Nephron progenitor cell (in vitro differentiated cells): ENCODE data around the gene INKA1.

Experiments
- DNase-seq: peaks from one replicate; pipeline ENCODE4 v3.0.0; 2021
- H3K27ac Mint-ChIP-seq: 2 replicates; pipeline ENCODE4 v1.8.0; 2021; ENCODE audit warnings: mild to moderate bottlenecking, moderate library complexity, mixed read lengths
- H3K27me3 Mint-ChIP-seq: 2 replicates; pipeline ENCODE4 v1.8.0; 2021; ENCODE audit warnings: mild to moderate bottlenecking, low read depth, mixed read lengths; ENCODE audit not compliant: poor library complexity
- H3K36me3 Mint-ChIP-seq: 2 replicates; pipeline ENCODE4 v1.8.0; 2021; ENCODE audit warnings: low read depth, mixed read lengths
- H3K4me1 Mint-ChIP-seq: 2 replicates; pipeline ENCODE4 v1.8.0; 2021; ENCODE audit warnings: mixed read lengths
- H3K4me3 Mint-ChIP-seq: 2 replicates; pipeline ENCODE4 v1.8.0; 2021; ENCODE audit warnings: mild to moderate bottlenecking, moderate library complexity, mixed read lengths
- H3K9me3 Mint-ChIP-seq: 2 replicates; pipeline ENCODE4 v1.8.0; 2021; ENCODE audit warnings: mild to moderate bottlenecking, moderate library complexity, mixed read lengths
- CTCF ChIP-seq: fragments of 200-600 bp; sonication (generic); IDR thresholded peaks from 2 replicates; pipeline ENCODE4 v1.5.0; 2021; ENCODE audit warnings: antibody characterized with exemption

Gene INKA1

GRCh38 chr3:49786357-49787181 lies 16.5 kb upstream of the INKA1 start, which contains the start of gene IP6K1:
Gene IP6K1 (minus strand): TSS chr3:49786542. CDS start chr3:49748040, 38,502 bp downstream.
- Mint-ChIP-seq H3K27me3 (no peaks in the 10 kb centered on the region), H3K9me3 (no peaks in the 10 kb centered on the region), H3K4me1 (peaks cover 42% of the 10 kb centered on the region), H3K36me3 (peaks cover 19% of the 10 kb centered on the region), H3K4me3 (peak within 1 kb of the TSS; percentile 87), H3K27ac (peak within 1 kb of the TSS; percentile 83)
- no peak for TF ChIP-seq CTCF
- peak; percentile 100 for DNase-seq

GRCh38 chr3:49787182-49787464 lies 15.9 kb upstream of the INKA1 start:
- no peak overlapping the region for H3K27ac Mint-ChIP-seq
- peaks cover 41% of the 10 kb centered on the region for H3K4me1 Mint-ChIP-seq

GRCh38 chr3:49787536-49787935 lies 15.5 kb upstream of the INKA1 start:
- peaks cover 15% of the 10 kb centered on the region for H3K36me3 Mint-ChIP-seq
- H3K9me3 Mint-ChIP-seq: no peaks in the 10 kb centered on the region
- H3K4me3 Mint-ChIP-seq: no peak overlapping the region
- DNase-seq: no peak
- no peak overlapping the region for H3K27ac Mint-ChIP-seq
- no peaks in the 10 kb centered on the region for H3K27me3 Mint-ChIP-seq
- peaks cover 41% of the 10 kb centered on the region for H3K4me1 Mint-ChIP-seq
- no peak for TF ChIP-seq CTCF

More at GRCh38 chr3:49787182-49787464, 15.9 kb upstream of the INKA1 start:
- Mint-ChIP-seq H3K9me3 (no peaks in the 10 kb centered on the region), H3K4me3 (peak overlapping the region; percentile 87), H3K27me3 (no peaks in the 10 kb centered on the region), H3K36me3 (peaks cover 19% of the 10 kb centered on the region)
- TF ChIP-seq CTCF: no peak
- no peak for DNase-seq

- Mint-ChIP-seq H3K9me3 (no peaks in the 10 kb centered on the region), H3K27ac (no peak overlapping the region), H3K4me1 (peaks cover 41% of the 10 kb centered on the region), H3K27me3 (peaks cover 4% of the 10 kb centered on the region), H3K36me3 (peaks cover 15% of the 10 kb centered on the region), H3K4me3 (no peak overlapping the region)
- DNase-seq: no peak
- TF ChIP-seq CTCF: no peak
Observed at GRCh38 chr3:49788056-49788455, 15.0 kb upstream of the INKA1 start.

GRCh38 chr3:49790626-49791411 lies 12.2 kb upstream of the INKA1 start:
- no peak for TF ChIP-seq CTCF
- Mint-ChIP-seq H3K4me1 (peaks cover 26% of the 10 kb centered on the region), H3K36me3 (no peaks in the 10 kb centered on the region), H3K27ac (peak overlapping the region; percentile 16), H3K9me3 (no peaks in the 10 kb centered on the region), H3K4me3 (no peak overlapping the region), H3K27me3 (peaks cover 10% of the 10 kb centered on the region)
- DNase-seq: no peak
